Measurements from ENCODE around the gene PPP2R2C. TPM values are rescaled to one million over a fixed set of nuclear protein-coding genes. Genes with fewer than 3 reads are reported as not detected.

Gene PPP2R2C
- total and polyA plus RNA-seq, 9 of the 15 experiments (the other 6 are each of a cell fraction or from before 2014, with no cell fraction given), result 0.04 to 0.06 TPM; not detected in 7

GRCh38 chr4:6272863-6273660, 199.4 kb downstream of the PPP2R2C start (continued):
- TF ChIP-seq ZBTB49 (CRISPR knock-in tag; IDR thresholded peaks at IDR 0.05; ENCODE audit: borderline replicate concordance) (no peak), ZNF830 (CRISPR knock-in tag; IDR thresholded peaks at IDR 0.05) (no peak), PPARD (CRISPR knock-in tag; IDR thresholded peaks at IDR 0.05) (no peak)

GRCh38 chr4:6271701-6272465, 200.5 kb downstream of the PPP2R2C start:
- Histone ChIP-seq H3K36me3 (ENCODE audit: control insufficient read depth, insufficient read depth, low read length) (no peaks in the 10 kb centered on the region), H3K79me2 (ENCODE audit: control insufficient read depth, insufficient read depth, low read length) (no peaks in the 10 kb centered on the region), H3K4me1 (replicated peaks in 1 of 2; ENCODE audit: control insufficient read depth in 2 of 2, insufficient read depth in 2 of 2, low read length in 2 of 2) (peaks cover 0 to 16% of the 10 kb centered on the region in 2 experiments; a peak in 2 of 5 replicates), H3K4me2 (ENCODE audit: insufficient read depth, low read length) (no peak overlapping the region), H3K9ac (ENCODE audit: insufficient read depth in 1 of 2, low read depth in 2 of 2, low read length in 2 of 2) (no peak overlapping the region; a peak in 1 of 4 replicates), H3K4me3 (no peak overlapping the region), H3K9me1 (ENCODE audit: control insufficient read depth, insufficient read depth, low read length) (no peaks in the 10 kb centered on the region), H4K20me1 (replicated peaks; ENCODE audit: control insufficient read depth, insufficient read depth, low read length) (peaks cover 9% of the 10 kb centered on the region; the same call in 1 of the 2 replicates), H3K27ac (ENCODE audit: extremely low read depth, low read depth, low read length) (no peak overlapping the region), H2AFZ (ENCODE audit: low read depth, low read length) (no peak overlapping the region), H3K9me3 (replicated peaks; ENCODE audit: control insufficient read depth, insufficient read depth, low read depth, low read length) (no peaks in the 10 kb centered on the region), H3K27me3 (ENCODE audit: control insufficient read depth in 2 of 2, insufficient read depth in 2 of 2, low read length in 2 of 2) (peaks cover 3 to 51% of the 10 kb centered on the region in 2 experiments; a peak in 3 of 5 replicates)
- no peak for FAIRE-seq
- POLR2A ChIA-PET, result interaction anchor here (1.7 kb wide), 1 partner anchor 222 kb away, joined by 4 read pairs; no protein-coding TSS in a partner anchor
- no peak for DNase-seq (ENCODE audit: extremely low read depth in 1 of 4, low spot score in 3 of 4)
- WGBS (ENCODE audit: insufficient coverage, low coverage, missing lambda C conversion rate), result 2% methylated on average over 11 of the region's 15 CpGs
- no peak for ATAC-seq
- CTCF ChIA-PET (ENCODE audit: low intra/inter-chr PET ratio), result interaction anchor here (0.6 kb wide), 1 partner anchor 1241 kb away, joined by 3 read pairs; no protein-coding TSS in a partner anchor
- BruUV-seq (replicated peaks), result no TSS peak
- in situ Hi-C loops (cut with MboI), result no loop called here
- intact Hi-C loops (cut with micrococcal nuclease), result no loop called here
- TF ChIP-seq NFRKB (IDR thresholded peaks at IDR 0.05; ENCODE audit: low read depth) (no peak), NR0B1 (IDR thresholded peaks at IDR 0.05; ENCODE audit: partially characterized antibody) (no peak)
